Adrenal gland (tissue), 5 donors: ENCODE results near the gene TAF1A.
A peak's percentile ranks its signal among the peaks of the same experiment; 100 is the strongest.

Experiments
- CTCF ChIP-seq, 6 experiments: fragments of 450-650 bp in 4 of 6; fragments of 200-600 bp in 2 of 6; sonication (generic) in 1 of 6; IDR thresholded peaks; 1 replicate in 5 of 6; 2 replicates in 1 of 6; pipeline versions ENCODE4 v1.5.1 to v1.8.0; 2016 to 2021; ENCODE audit warnings: antibody characterized with exemption in 6 of 6, mild to moderate bottlenecking in 2 of 6, moderate library complexity in 1 of 6
- POLR2A ChIP-seq, 2 donors: fragments of 450-650 bp; IDR thresholded peaks; one replicate each; pipeline ENCODE4 v1.6.1; 2017; ENCODE audit warnings: antibody characterized with exemption in 2 of 2, mild to moderate bottlenecking in 2 of 2, moderate library complexity in 1 of 2
- donor health status: DM: no; HTN: no; CAD: no.

- TF ChIP-seq CTCF (IDR thresholded peaks at IDR 0.05) (peak in 1 of 6 experiments; percentile 21), POLR2A (IDR thresholded peaks at IDR 0.05) (peak in 1 of 2 donors; percentile 46)
These were observed at the start of gene TAF1A for GRCh38 chr1:222589462-222590302.
